GM12872 (cell line): ENCODE data around the gene COPS4.

ENCODE experiments used
- CTCF ChIP-seq: IDR thresholded peaks from 3 replicates; pipeline ENCODE4 v1.5.1; 2011; ENCODE audit warnings: low read depth, mild to moderate bottlenecking, low read length, moderate library complexity; ENCODE audit not compliant: insufficient read depth

The COPS4 gene

GRCh38 chr4:83110970-83111750, 76.2 kb downstream of the COPS4 start:
- TF ChIP-seq CTCF: no peak

- TF ChIP-seq CTCF: no peak
These were observed 77.2 kb downstream of the COPS4 start for GRCh38 chr4:83112231-83112630.

GRCh38 chr4:83112678-83113428, 77.9 kb downstream of the COPS4 start:
- no peak for TF ChIP-seq CTCF

- TF ChIP-seq CTCF: no peak
These were observed 78.4 kb downstream of the COPS4 start for GRCh38 chr4:83113429-83113786.

- TF ChIP-seq CTCF: no peak
These were observed 79.6 kb downstream of the COPS4 start, which contains the start of gene PLAC8 for GRCh38 chr4:83114576-83114975. Gene PLAC8 (minus strand): TSS chr4:83114729. CDS start chr4:83107921, 6,808 bp downstream.

- no peak for TF ChIP-seq CTCF
These were observed 80.0 kb downstream of the COPS4 start for GRCh38 chr4:83115000-83115399.

GRCh38 chr4:83115656-83116285, 80.8 kb downstream of the COPS4 start:
- no peak for TF ChIP-seq CTCF
